HG03432 (cell line): ENCODE results near the gene SYP.
"Not testable (repeated sequence)": the region's sequence is repeated elsewhere in the genome, so short reads cannot be mapped to it uniquely, and the experiment has no call there.

Experiments used
- ATAC-seq: cut with Tn5 transposase; IDR thresholded peaks from one replicate; pipeline ENCODE4 v1.9.1; 2021; ENCODE audit warnings: mild to moderate bottlenecking, moderate library complexity; ENCODE audit not compliant: unreplicated experiment

Gene SYP

GRCh38 chrX:49171752-49172279, 28.2 kb downstream of the SYP start, which contains the start of gene PLP2:
Gene PLP2 (plus strand): TSS chrX:49171898. CDS start chrX:49172001, 103 bp downstream.
- ATAC-seq: peak; percentile 41

GRCh38 chrX:49167740-49168108, 32.3 kb downstream of the SYP start:
- no peak for ATAC-seq

GRCh38 chrX:49166914-49167739, 32.9 kb downstream of the SYP start:
- peak; percentile 35 for ATAC-seq

- ATAC-seq: peak; percentile 40
Measured at GRCh38 chrX:49165901-49166881, 33.8 kb downstream of the SYP start.

- no peak for ATAC-seq
Measured at GRCh38 chrX:49164589-49165360, 35.2 kb downstream of the SYP start.

- peak; percentile 64 for ATAC-seq
Measured at GRCh38 chrX:49163555-49164419, 36.2 kb downstream of the SYP start.

GRCh38 chrX:49162620-49163019, 37.4 kb downstream of the SYP start, which contains the start of gene MAGIX:
Gene MAGIX (plus strand): TSS chrX:49162758. CDS start chrX:49162890, 132 bp downstream.
- ATAC-seq: no peak

GRCh38 chrX:49161632-49162031, 38.4 kb downstream of the SYP start:
- no peak for ATAC-seq

GRCh38 chrX:49160908-49161307, 39.1 kb downstream of the SYP start:
- ATAC-seq: no peak

- no peak for ATAC-seq
Measured at GRCh38 chrX:49157194-49157593, 42.8 kb downstream of the SYP start.

- peak; percentile 96 for ATAC-seq
Measured at GRCh38 chrX:49155900-49156837, 43.8 kb downstream of the SYP start.

GRCh38 chrX:49155243-49155899, 44.6 kb downstream of the SYP start:
- ATAC-seq: peak; percentile 5

- ATAC-seq: no peak
Measured at GRCh38 chrX:49153467-49153866, 46.5 kb downstream of the SYP start.

GRCh38 chrX:49149291-49149690, 50.7 kb downstream of the SYP start:
- not testable (repeated sequence) for ATAC-seq

GRCh38 chrX:49148390-49149100, 51.4 kb downstream of the SYP start:
- not testable (repeated sequence) for ATAC-seq

GRCh38 chrX:49147936-49148335, 52.1 kb downstream of the SYP start:
- no peak for ATAC-seq

- no peak for ATAC-seq
Measured at GRCh38 chrX:49147282-49147681, 52.7 kb downstream of the SYP start.
